ENCODE results near the gene PDE6B. TPM values are rescaled to one million over a fixed set of nuclear protein-coding genes. Genes with fewer than 3 reads are reported as not detected.

The PDE6B gene
- total and polyA plus RNA-seq, 7 donors: 0.03 to 0.48 (median 0.31) TPM; not detected in 1

GRCh38 chr4:578451-579443, 46.6 kb upstream of the PDE6B start:
- Histone ChIP-seq H3K36me3 (ENCODE audit: insufficient read depth in 1 of 2, low read depth in 1 of 2) (no peaks in the 10 kb centered on the region), H3K9me3 (no peaks in the 10 kb centered on the region), H3K27me3 (ENCODE audit: insufficient read depth in 3 of 3, low read length in 2 of 3) (peaks cover 0 to 51% (median 31%) of the 10 kb centered on the region in 3 donors), H3K4me1 (no peaks in the 10 kb centered on the region), H3K4me3 (no peak overlapping the region), H3K27ac (no peak overlapping the region)
- intact Hi-C loops (cut with DNase I): no loop called here
- DNase-seq (no peak), ATAC-seq (no peak)
- 19 to 27% (median 21%) methylated on average over 30 to 32 of the region's 32 CpGs for WGBS, 3 donors
- no peak for TF ChIP-seq CTCF (IDR thresholded peaks at IDR 0.05)

- Histone ChIP-seq H3K27me3 (ENCODE audit: insufficient read depth in 3 of 3, low read length in 2 of 3) (peaks cover 0 to 44% (median 27%) of the 10 kb centered on the region in 3 donors), H3K4me3 (no peak overlapping the region), H3K27ac (no peak overlapping the region), H3K36me3 (ENCODE audit: insufficient read depth in 1 of 2, low read depth in 1 of 2) (no peaks in the 10 kb centered on the region), H3K4me1 (no peaks in the 10 kb centered on the region), H3K9me3 (no peaks in the 10 kb centered on the region)
- TF ChIP-seq CTCF (IDR thresholded peaks at IDR 0.05): no peak
- no peak for ATAC-seq
- intact Hi-C loops (cut with DNase I): no loop called here
- no peak for DNase-seq
- 36 to 40% (median 38%) methylated on average over 11 of the region's 11 CpGs for WGBS, 3 donors
These were observed 45.7 kb upstream of the PDE6B start for GRCh38 chr4:579543-580175.

GRCh38 chr4:581181-581580, 44.2 kb upstream of the PDE6B start:
- DNase-seq: no peak
- no peak overlapping the region for H3K4me3 ChIP-seq
- peaks cover 0 to 38% (median 22%) of the 10 kb centered on the region in 3 donors for H3K27me3 ChIP-seq (ENCODE audit: insufficient read depth in 3 of 3, low read length in 2 of 3)

GRCh38 chr4:581753-582361, 43.5 kb upstream of the PDE6B start:
- H3K27me3 ChIP-seq (ENCODE audit: insufficient read depth in 3 of 3, low read length in 2 of 3): peaks cover 0 to 38% (median 19%) of the 10 kb centered on the region in 3 donors
- no peaks in the 10 kb centered on the region for H3K36me3 ChIP-seq (ENCODE audit: insufficient read depth in 1 of 2, low read depth in 1 of 2)
- WGBS, 3 donors: 38 to 54% (median 45%) methylated on average over 9 of the region's 9 CpGs
- no peak for TF ChIP-seq CTCF (IDR thresholded peaks at IDR 0.05)
- intact Hi-C loops (cut with DNase I): no loop called here
- H3K9me3 ChIP-seq: no peaks in the 10 kb centered on the region
- no peak overlapping the region for H3K4me3 ChIP-seq
- no peaks in the 10 kb centered on the region for H3K4me1 ChIP-seq
- no peak overlapping the region for H3K27ac ChIP-seq
- ATAC-seq (no peak), DNase-seq (no peak)

More at GRCh38 chr4:581181-581580, 44.2 kb upstream of the PDE6B start:
- Histone ChIP-seq H3K9me3 (no peaks in the 10 kb centered on the region), H3K36me3 (ENCODE audit: insufficient read depth in 1 of 2, low read depth in 1 of 2) (no peaks in the 10 kb centered on the region), H3K4me1 (no peaks in the 10 kb centered on the region), H3K27ac (no peak overlapping the region)
- no peak for ATAC-seq
- intact Hi-C loops (cut with DNase I): no loop called here
- TF ChIP-seq CTCF (IDR thresholded peaks at IDR 0.05): no peak
- WGBS, 3 donors: 48 to 52% (median 51%) methylated on average over 6 of the region's 6 CpGs

Data from psoas muscle (tissue), 8 donors.